Measurements from ENCODE around the gene STRC.
"Not testable (repeated sequence)": the region's sequence is repeated elsewhere in the genome, so short reads cannot be mapped to it uniquely, and the experiment has no call there.

STRC gene

GRCh38 chr15:43563793-43564192 is 54.8 kb downstream of the STRC start:
- DNase-seq (ENCODE audit: low read depth), result not testable (repeated sequence)

DNA sequence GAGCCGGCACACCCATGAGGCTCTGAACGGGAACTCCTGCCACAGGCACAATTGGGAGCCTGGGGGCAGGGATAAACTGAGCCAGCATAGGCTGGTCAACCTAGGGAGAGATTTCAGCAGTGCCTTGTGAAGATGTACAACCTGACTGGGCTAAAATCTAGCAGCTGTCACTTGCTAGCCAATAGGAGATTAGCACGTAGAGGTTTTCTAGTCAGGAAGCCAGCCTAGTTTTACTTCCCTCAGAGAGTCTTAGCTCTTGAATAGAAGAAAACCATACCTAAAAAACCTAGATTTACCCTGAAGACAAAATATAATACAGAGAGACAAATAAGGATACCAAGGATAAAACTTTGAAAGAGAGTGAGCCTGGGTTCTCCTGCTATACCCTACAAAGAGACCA is 55.8 kb downstream of the STRC start:
- DNase-seq (ENCODE audit: low read depth), result not testable (repeated sequence)

DNA sequence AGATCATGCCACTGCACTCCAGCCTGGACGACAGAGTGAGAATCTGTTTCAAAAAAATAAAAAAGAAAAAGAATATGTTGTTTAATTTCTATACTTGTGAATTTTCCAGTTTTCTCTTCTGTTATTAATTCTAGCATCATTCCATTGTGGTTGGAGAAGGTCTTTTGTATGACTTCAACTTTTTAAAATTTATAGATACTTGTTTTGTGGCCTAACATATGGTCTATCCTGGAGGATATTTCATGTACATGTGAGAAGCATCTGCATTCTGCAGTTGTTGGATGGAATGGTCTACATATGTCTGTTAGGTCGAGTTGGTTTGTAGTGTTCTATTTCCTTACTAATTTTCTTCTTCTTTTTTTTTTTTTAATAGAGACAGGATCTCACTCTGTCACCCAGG is 65.6 kb downstream of the STRC start:
- DNase-seq (ENCODE audit: low read depth), result no peak

DNA sequence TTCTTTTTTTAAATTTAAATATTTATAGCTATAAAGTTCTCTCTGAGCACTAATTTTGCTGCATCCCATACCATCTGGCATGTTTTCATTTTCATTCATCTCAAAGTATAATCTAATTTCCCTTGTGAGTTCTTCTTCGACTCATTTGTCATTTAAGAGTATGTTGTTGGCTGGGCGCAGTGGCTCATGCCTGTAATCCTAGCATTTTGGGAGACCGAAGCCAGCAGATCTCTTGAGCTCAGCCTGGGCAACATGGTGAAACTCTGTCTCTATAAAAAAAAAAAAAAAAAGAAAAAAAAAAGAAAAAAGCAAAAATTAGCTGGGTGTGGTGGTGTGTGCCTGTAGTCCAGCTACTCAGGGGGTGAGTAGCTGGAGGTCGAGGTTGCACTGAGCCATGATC is 66.3 kb downstream of the STRC start:
- DNase-seq (ENCODE audit: low read depth), result no peak

DNA sequence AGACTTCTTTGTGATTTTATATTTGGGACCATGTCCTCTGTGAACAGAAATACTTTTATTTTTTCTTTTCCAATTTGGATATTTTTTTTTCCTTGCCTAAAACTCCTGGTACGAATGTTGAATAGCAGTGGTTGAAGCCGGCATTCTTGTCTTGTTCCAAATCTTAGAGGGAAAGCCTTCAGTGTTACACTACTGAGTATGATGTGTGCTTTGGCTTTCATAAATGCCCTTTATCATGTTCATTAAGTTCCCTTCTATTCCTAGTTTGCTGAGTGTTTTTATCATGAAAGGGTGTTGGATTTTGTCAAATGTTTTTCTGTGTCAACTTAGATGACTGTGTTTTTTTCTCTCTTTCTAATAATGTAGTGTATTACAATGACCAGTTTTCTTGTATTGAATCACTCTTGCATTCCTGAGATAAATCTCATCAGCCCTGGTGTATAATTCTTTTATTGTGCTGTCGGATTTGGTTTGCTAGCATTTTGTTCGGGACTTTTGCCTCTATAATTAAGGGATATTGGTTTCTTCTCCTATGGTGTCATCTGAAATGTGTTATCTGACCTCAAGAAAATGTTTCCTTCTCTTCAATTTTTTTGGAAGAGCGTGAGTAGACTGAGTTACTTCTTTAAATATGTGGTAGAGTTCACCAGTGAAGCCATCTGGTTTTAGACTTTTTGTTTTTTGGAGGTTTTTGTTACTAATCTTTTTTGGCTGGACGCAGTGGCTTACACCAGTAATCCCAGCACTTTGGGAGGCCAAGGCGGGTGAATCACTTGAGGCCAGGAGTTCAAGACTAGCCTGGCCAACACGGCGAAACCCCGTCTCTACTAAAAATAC is 67.9 kb downstream of the STRC start:
- no peak for DNase-seq (ENCODE audit: low read depth)

All from T follicular helper cell (primary cell).